PC-9 (cell line): ENCODE measurements around the gene EDAR. TPM values are rescaled to one million over a fixed set of nuclear protein-coding genes. Genes with fewer than 3 reads are reported as not detected.

ENCODE experiments used
- BruUV-seq: library from RNA; stranded (reverse); fragments of 400-500 nt; replicated peaks from 2 replicates; lab custom pipeline; 2021; lab: Mats Ljungman, UMichigan
- CTCF ChIA-PET: fragments of 300-600 bp; sonication (Branson Sonifier 250); formaldehyde crosslinking; loops from one replicate; lab custom pipeline; 2022; ENCODE audit warnings: antibody characterized with exemption; lab: Charles Lee
- POLR2A ChIA-PET: fragments of 300-600 bp; sonication (Branson Sonifier 250); formaldehyde crosslinking; loops from one replicate; lab custom pipeline; 2022; ENCODE audit warnings: antibody characterized with exemption; ENCODE audit not compliant: unreplicated experiment; lab: Charles Lee
- DNase-seq, 2 experiments: peaks; one replicate each; pipeline versions ENCODE4 v3.0.0 to v3.0.0-alpha.2; 2015 to 2022; ENCODE audit warnings: mixed read lengths in 1 of 2
- H2AFZ ChIP-seq: fragments of 200-600 bp; sonication (generic); 2 replicates; pipeline ENCODE4 v1.8.1; 2017; ENCODE audit warnings: antibody characterized with exemption
- H3F3A ChIP-seq: fragments of 200-600 bp; sonication (generic); 2 replicates; pipeline ENCODE4 v1.8.1; 2017; ENCODE audit warnings: antibody characterized with exemption, mild to moderate bottlenecking, low read depth; ENCODE audit not compliant: insufficient read depth
- H3K27ac ChIP-seq: fragments of 200-600 bp; sonication (generic); 2 replicates; pipeline ENCODE4 v1.6.1; 2016; ENCODE audit warnings: mixed run types
- H3K27me3 ChIP-seq: fragments of 200-600 bp; sonication (generic); 2 replicates; pipeline ENCODE4 v1.6.1; 2016; ENCODE audit warnings: low read depth, mixed run types; ENCODE audit not compliant: insufficient read depth
- H3K36me3 ChIP-seq: fragments of 200-600 bp; sonication (generic); 2 replicates; pipeline ENCODE4 v1.6.1; 2016; ENCODE audit warnings: low read depth, mixed run types
- H3K4me1 ChIP-seq: fragments of 200-600 bp; sonication (generic); replicated peaks from 2 replicates; pipeline ENCODE4 v1.6.1; 2016; ENCODE audit warnings: mixed run types; ENCODE audit not compliant: insufficient read depth
- H3K4me2 ChIP-seq: fragments of 200-600 bp; sonication (generic); 2 replicates; pipeline ENCODE4 v1.6.1; 2017; ENCODE audit warnings: mixed run types
- H3K4me3 ChIP-seq: fragments of 200-600 bp; sonication (generic); 2 replicates; pipeline ENCODE4 v1.6.1; 2016; ENCODE audit warnings: mixed run types
- H3K79me2 ChIP-seq: fragments of 200-600 bp; sonication (generic); 2 replicates; pipeline ENCODE4 v1.6.1; 2017; ENCODE audit warnings: low read depth, mixed run types
- H3K9me2 ChIP-seq: fragments of 200-600 bp; sonication (generic); 2 replicates; pipeline ENCODE4 v1.8.1; 2017; ENCODE audit warnings: mild to moderate bottlenecking; ENCODE audit not compliant: insufficient read depth
- H3K9me3 ChIP-seq: fragments of 200-600 bp; sonication (generic); 2 replicates; pipeline ENCODE4 v1.8.1; 2016; ENCODE audit warnings: low read depth; ENCODE audit not compliant: insufficient read depth
- H4K20me1 ChIP-seq: fragments of 200-600 bp; sonication (generic); 2 replicates; pipeline ENCODE4 v1.8.1; 2017; ENCODE audit not compliant: insufficient read depth
- CTCF ChIP-seq: fragments of 200-600 bp; sonication (generic); conservative IDR thresholded peaks from 2 replicates; pipeline ENCODE4 v1.6.1; 2017; ENCODE audit warnings: mixed run types, antibody characterized with exemption, mild to moderate bottlenecking, moderate library complexity
- EZH2 ChIP-seq: fragments of 200-600 bp; sonication (generic); IDR thresholded peaks from 2 replicates; pipeline ENCODE4 v1.8.0; 2017; ENCODE audit warnings: antibody characterized with exemption, low read depth
- intact Hi-C: fragments of 100-400 bp; cut with micrococcal nuclease; formaldehyde crosslinking; loops from one replicate; pipeline ENCODE4 v1.10.0; 2022; ENCODE audit not compliant: unreplicated experiment
- total RNA-seq: library from RNA; stranded (reverse); gene quantifications from 2 replicates; pipeline ENCODE4 v1.2.3, GENCODE V29; 2021

Gene EDAR
- total RNA-seq, 1 experiment from 2014 or later, result not detected

- ChIA-PET CTCF (no interaction called here), POLR2A (no interaction called here)
- H3K79me2 ChIP-seq, result no peaks in the 10 kb centered on the region
- no peak overlapping the region for H3K27ac ChIP-seq
- peaks cover 24% of the 10 kb centered on the region for H3K4me1 ChIP-seq
- TF ChIP-seq CTCF, result no peak
- TF ChIP-seq EZH2, result no peak
- H3K36me3 ChIP-seq, result no peaks in the 10 kb centered on the region
- no peaks in the 10 kb centered on the region for H3K9me3 ChIP-seq
- no TSS peak for BruUV-seq
- H3F3A ChIP-seq, result no peaks in the 10 kb centered on the region
- no peak for DNase-seq
- no peaks in the 10 kb centered on the region for H3K9me2 ChIP-seq
- H2AFZ ChIP-seq, result no peak overlapping the region
- no peaks in the 10 kb centered on the region for H3K27me3 ChIP-seq
- intact Hi-C loops, result no loop called here
- H3K4me2 ChIP-seq, result no peak overlapping the region
- H4K20me1 ChIP-seq, result no peaks in the 10 kb centered on the region
- no peak overlapping the region for H3K4me3 ChIP-seq
Measured at GRCh38 chr2:108961796-108962195, 27.2 kb downstream of the EDAR start.

GRCh38 chr2:108960006-108960405, 29.0 kb downstream of the EDAR start:
- Histone ChIP-seq H3K9me2 (no peaks in the 10 kb centered on the region), H3K27ac (no peak overlapping the region), H3K27me3 (no peaks in the 10 kb centered on the region), H3K36me3 (no peaks in the 10 kb centered on the region), H2AFZ (no peak overlapping the region), H3K79me2 (no peaks in the 10 kb centered on the region), H3K9me3 (no peaks in the 10 kb centered on the region), H4K20me1 (no peaks in the 10 kb centered on the region), H3K4me3 (no peak overlapping the region), H3F3A (no peaks in the 10 kb centered on the region), H3K4me2 (no peak overlapping the region), H3K4me1 (peaks cover 16% of the 10 kb centered on the region)
- no peak for DNase-seq
- intact Hi-C loops, result no loop called here
- no TSS peak for BruUV-seq
- POLR2A ChIA-PET, result interaction anchor here (0.6 kb wide), 1 partner anchor 66 kb away, joined by 7 read pairs; no protein-coding TSS in a partner anchor
- TF ChIP-seq EZH2, result no peak
- TF ChIP-seq CTCF, result no peak
- CTCF ChIA-PET, result no interaction called here

GRCh38 chr2:108959401-108959800, 29.6 kb downstream of the EDAR start:
- TF ChIP-seq EZH2, result no peak
- Histone ChIP-seq H3K4me3 (no peak overlapping the region), H3K9me2 (no peaks in the 10 kb centered on the region), H3K9me3 (no peaks in the 10 kb centered on the region), H3K4me1 (peaks cover 16% of the 10 kb centered on the region), H3K27me3 (no peaks in the 10 kb centered on the region), H4K20me1 (no peaks in the 10 kb centered on the region), H3K79me2 (no peaks in the 10 kb centered on the region), H2AFZ (no peak overlapping the region), H3K36me3 (no peaks in the 10 kb centered on the region), H3F3A (no peaks in the 10 kb centered on the region), H3K4me2 (no peak overlapping the region), H3K27ac (no peak overlapping the region)
- POLR2A ChIA-PET, result interaction anchor here (0.6 kb wide), 1 partner anchor 67 kb away, joined by 7 read pairs; no protein-coding TSS in a partner anchor
- intact Hi-C loops, result no loop called here
- CTCF ChIA-PET, result interaction anchor here (0.6 kb wide), 1 partner anchor 36 kb away, joined by 3 read pairs; no protein-coding TSS in a partner anchor
- no peak for DNase-seq
- BruUV-seq, result no TSS peak
